ENCODE measurements around the gene CPXM2. TPM values are rescaled to one million over a fixed set of nuclear protein-coding genes. Genes with fewer than 3 reads are reported as not detected.

CPXM2 gene
- total RNA-seq, 1 experiment from 2014 or later = not detected

- no peaks in the 10 kb centered on the region for H3K36me3 Mint-ChIP-seq (ENCODE audit: insufficient read depth, unreplicated experiment)
- CTCF ChIA-PET = interaction anchor here (0.7 to 0.8 kb wide), 2 partner anchors 12 to 103 kb away, joined by 3 to 4 read pairs; no protein-coding TSS in a partner anchor
- no TSS peak for BruUV-seq (replicated peaks)
- H3K4me1 Mint-ChIP-seq (ENCODE audit: insufficient read depth, unreplicated experiment) = no peaks in the 10 kb centered on the region
- no peaks in the 10 kb centered on the region for H3K9me3 Mint-ChIP-seq (ENCODE audit: unreplicated experiment)
- no peak overlapping the region for H3K27ac Mint-ChIP-seq (ENCODE audit: low read depth, unreplicated experiment)
- H3K27me3 Mint-ChIP-seq (ENCODE audit: insufficient read depth, unreplicated experiment) = peaks cover 75% of the 10 kb centered on the region
- no peak for DNase-seq (ENCODE audit: unreplicated experiment)
- TF ChIP-seq CTCF (IDR thresholded peaks at IDR 0.05; ENCODE audit: unreplicated experiment) = no peak
- intact Hi-C loops (cut with micrococcal nuclease) = no loop called here
- POLR2A ChIA-PET = no interaction called here
- no peak overlapping the region for H3K4me3 Mint-ChIP-seq (ENCODE audit: unreplicated experiment)
Measured at GRCh38 chr10:123913688-123914268, 22.2 kb upstream of the CPXM2 start.

- no peaks in the 10 kb centered on the region for H3K9me3 Mint-ChIP-seq (ENCODE audit: unreplicated experiment)
- BruUV-seq (replicated peaks) = no TSS peak
- no peaks in the 10 kb centered on the region for H3K36me3 Mint-ChIP-seq (ENCODE audit: insufficient read depth, unreplicated experiment)
- no peak overlapping the region for H3K4me3 Mint-ChIP-seq (ENCODE audit: unreplicated experiment)
- no peak for TF ChIP-seq CTCF (IDR thresholded peaks at IDR 0.05; ENCODE audit: unreplicated experiment)
- ChIA-PET POLR2A (no interaction called here), CTCF (interaction anchor here (0.7 kb wide), 1 partner anchor 102 kb away, joined by 4 read pairs; no protein-coding TSS in a partner anchor)
- intact Hi-C loops (cut with micrococcal nuclease) = no loop called here
- no peaks in the 10 kb centered on the region for H3K4me1 Mint-ChIP-seq (ENCODE audit: insufficient read depth, unreplicated experiment)
- H3K27me3 Mint-ChIP-seq (ENCODE audit: insufficient read depth, unreplicated experiment) = peaks cover 83% of the 10 kb centered on the region
- no peak overlapping the region for H3K27ac Mint-ChIP-seq (ENCODE audit: low read depth, unreplicated experiment)
- no peak for DNase-seq (ENCODE audit: unreplicated experiment)
Measured at GRCh38 chr10:123912871-123913270, 21.3 kb upstream of the CPXM2 start.

- H3K27me3 Mint-ChIP-seq (ENCODE audit: insufficient read depth, unreplicated experiment) = peaks cover 87% of the 10 kb centered on the region
- intact Hi-C loops (cut with micrococcal nuclease) = no loop called here
- H3K27ac Mint-ChIP-seq (ENCODE audit: low read depth, unreplicated experiment) = no peak overlapping the region
- CTCF ChIA-PET = interaction anchor here (0.7 kb wide), 1 partner anchor 573 kb away, joined by 3 read pairs; no protein-coding TSS in a partner anchor
- BruUV-seq (replicated peaks) = no TSS peak
- H3K4me1 Mint-ChIP-seq (ENCODE audit: insufficient read depth, unreplicated experiment) = no peaks in the 10 kb centered on the region
- TF ChIP-seq CTCF (IDR thresholded peaks at IDR 0.05; ENCODE audit: unreplicated experiment) = no peak
- H3K36me3 Mint-ChIP-seq (ENCODE audit: insufficient read depth, unreplicated experiment) = no peaks in the 10 kb centered on the region
- no peak for DNase-seq (ENCODE audit: unreplicated experiment)
- no peak overlapping the region for H3K4me3 Mint-ChIP-seq (ENCODE audit: unreplicated experiment)
- POLR2A ChIA-PET = no interaction called here
- H3K9me3 Mint-ChIP-seq (ENCODE audit: unreplicated experiment) = no peaks in the 10 kb centered on the region
Measured at GRCh38 chr10:123912466-123912865, 20.9 kb upstream of the CPXM2 start.

GRCh38 chr10:123911866-123912265 is 20.3 kb upstream of the CPXM2 start:
- CTCF ChIA-PET = interaction anchor here (0.7 kb wide), 1 partner anchor 572 kb away, joined by 3 read pairs; no protein-coding TSS in a partner anchor
- Mint-ChIP-seq H3K27me3 (ENCODE audit: insufficient read depth, unreplicated experiment) (peaks cover 86% of the 10 kb centered on the region), H3K9me3 (ENCODE audit: unreplicated experiment) (no peaks in the 10 kb centered on the region), H3K27ac (ENCODE audit: low read depth, unreplicated experiment) (no peak overlapping the region), H3K4me3 (ENCODE audit: unreplicated experiment) (no peak overlapping the region), H3K36me3 (ENCODE audit: insufficient read depth, unreplicated experiment) (no peaks in the 10 kb centered on the region), H3K4me1 (ENCODE audit: insufficient read depth, unreplicated experiment) (no peaks in the 10 kb centered on the region)
- no TSS peak for BruUV-seq (replicated peaks)
- intact Hi-C loops (cut with micrococcal nuclease) = no loop called here
- POLR2A ChIA-PET = no interaction called here
- TF ChIP-seq CTCF (IDR thresholded peaks at IDR 0.05; ENCODE audit: unreplicated experiment) = no peak
- no peak for DNase-seq (ENCODE audit: unreplicated experiment)
